GM19455 (cell line): Measurements from ENCODE around the gene PRM3.
A peak's percentile ranks its signal among the peaks of the same experiment; 100 is the strongest.
"Not testable (repeated sequence)": the region's sequence is repeated elsewhere in the genome, so short reads cannot be mapped to it uniquely, and the experiment has no call there.

Source experiments
- ATAC-seq: cut with Tn5 transposase; IDR thresholded peaks from one replicate; pipeline ENCODE4 v1.9.1; 2021; ENCODE audit not compliant: unreplicated experiment

Gene PRM3

DNA sequence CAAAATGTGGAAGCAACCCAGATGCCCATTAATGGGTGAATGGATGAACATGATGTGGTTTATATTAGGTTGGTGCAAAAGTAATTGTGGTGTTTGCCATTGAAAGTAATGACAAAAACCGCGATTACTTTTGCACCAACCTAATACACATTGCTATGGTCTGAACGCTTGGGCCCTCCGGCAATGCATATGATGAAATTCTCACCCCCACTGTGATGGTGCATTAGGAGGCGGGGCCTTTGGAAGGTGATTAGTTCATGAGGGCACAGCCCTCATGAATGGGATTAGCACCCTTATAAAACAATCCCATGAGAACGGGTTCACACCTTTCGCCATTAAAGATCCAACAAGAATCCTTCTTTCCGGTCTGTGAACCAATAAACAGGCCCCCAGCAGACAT lies 33.0 kb upstream of the PRM3 start:
- no peak for ATAC-seq

DNA sequence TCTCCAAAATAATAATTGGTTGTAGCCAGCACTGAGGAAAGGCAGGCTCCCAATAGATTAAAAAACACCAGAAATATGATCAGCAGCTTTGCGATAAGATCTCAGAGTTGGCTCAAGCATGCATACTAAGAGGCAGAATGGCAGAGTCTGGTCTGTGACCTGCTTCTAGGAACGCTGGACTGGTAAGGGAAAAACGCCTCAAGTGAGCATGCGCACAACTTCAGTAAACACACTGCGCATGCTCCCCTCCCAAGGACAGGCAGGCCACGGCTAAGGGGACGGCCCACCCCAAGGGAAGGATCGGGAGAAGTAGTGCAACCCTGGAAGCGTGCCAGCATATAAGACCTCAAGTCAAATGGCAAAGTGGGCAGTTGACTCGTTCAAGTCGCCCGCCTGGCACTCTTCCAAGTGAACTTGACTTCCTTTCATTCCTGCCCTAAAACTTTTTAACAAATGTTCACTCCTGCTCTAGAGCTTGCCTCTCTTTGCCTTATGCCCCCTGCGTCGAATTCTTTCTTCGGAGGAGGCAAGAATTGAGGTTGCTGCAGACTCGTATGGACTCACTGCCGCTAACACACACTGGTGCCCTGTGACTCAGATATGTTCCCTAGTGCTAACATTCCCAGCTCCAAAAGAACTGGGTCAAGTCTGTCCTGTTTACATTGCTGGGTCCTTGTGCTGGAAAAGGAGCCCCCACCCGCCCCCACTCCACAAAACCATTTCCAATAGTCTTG lies 30.1 kb upstream of the PRM3 start:
- ATAC-seq = no peak

GRCh38 chr16:11302977-11303376 lies 29.5 kb upstream of the PRM3 start:
- no peak for ATAC-seq

- ATAC-seq = no peak
Measured at GRCh38 chr16:11301645-11302501, 28.4 kb upstream of the PRM3 start.

DNA sequence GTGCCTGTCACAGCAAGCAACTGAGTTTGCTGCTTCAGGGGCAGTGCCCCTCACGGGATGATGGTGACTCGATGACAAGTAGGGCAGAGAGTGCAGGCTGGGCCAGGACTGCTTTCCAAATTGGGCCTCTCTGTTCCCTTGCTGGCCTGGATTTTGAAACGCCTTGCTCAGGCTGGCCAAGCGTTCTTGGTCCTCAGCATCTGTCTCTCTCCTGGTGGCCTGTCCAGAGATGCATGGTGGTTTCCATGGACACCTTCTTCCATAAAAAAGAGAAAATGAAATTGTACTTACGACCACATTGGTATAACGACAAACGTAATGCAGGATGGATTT lies 27.1 kb upstream of the PRM3 start:
- no peak for ATAC-seq

GRCh38 chr16:11299865-11300559 lies 26.6 kb upstream of the PRM3 start:
- no peak for ATAC-seq

- not testable (repeated sequence) for ATAC-seq
Measured at GRCh38 chr16:11298950-11299547, 25.6 kb upstream of the PRM3 start.

GRCh38 chr16:11298143-11298900 lies 24.9 kb upstream of the PRM3 start:
- ATAC-seq = no peak

DNA sequence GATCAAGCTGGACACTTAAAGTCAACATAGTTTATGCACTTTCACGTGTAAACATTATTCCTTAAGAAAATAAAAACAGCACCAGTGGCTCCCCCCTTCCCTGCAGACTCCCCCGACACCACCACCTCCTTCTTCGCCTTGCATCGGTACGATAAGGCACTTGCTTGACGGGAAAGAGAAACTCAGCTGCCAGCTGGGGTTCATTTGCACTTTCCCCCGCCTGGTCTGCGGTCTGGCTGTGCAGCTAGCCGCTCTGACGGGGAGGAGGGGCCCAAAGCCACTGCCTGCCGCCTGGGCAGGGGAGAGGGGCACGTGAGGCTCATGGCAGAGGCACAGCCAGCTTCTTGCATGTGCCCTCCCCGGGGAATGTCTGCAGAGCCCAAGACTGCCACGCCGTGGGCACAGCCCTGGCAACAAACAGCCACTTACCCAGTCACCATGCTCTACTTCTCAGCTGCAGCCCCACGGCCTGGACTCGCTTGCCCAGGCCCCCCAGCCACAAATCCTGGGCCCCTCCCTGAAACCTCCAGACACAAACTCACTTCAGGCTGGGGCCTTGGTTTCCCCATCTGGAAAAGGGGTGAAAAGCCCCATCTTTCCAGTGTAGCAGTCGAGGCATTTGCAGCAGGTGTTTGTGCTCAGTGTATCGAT lies 24.2 kb upstream of the PRM3 start:
- peak; percentile 76 for ATAC-seq

DNA sequence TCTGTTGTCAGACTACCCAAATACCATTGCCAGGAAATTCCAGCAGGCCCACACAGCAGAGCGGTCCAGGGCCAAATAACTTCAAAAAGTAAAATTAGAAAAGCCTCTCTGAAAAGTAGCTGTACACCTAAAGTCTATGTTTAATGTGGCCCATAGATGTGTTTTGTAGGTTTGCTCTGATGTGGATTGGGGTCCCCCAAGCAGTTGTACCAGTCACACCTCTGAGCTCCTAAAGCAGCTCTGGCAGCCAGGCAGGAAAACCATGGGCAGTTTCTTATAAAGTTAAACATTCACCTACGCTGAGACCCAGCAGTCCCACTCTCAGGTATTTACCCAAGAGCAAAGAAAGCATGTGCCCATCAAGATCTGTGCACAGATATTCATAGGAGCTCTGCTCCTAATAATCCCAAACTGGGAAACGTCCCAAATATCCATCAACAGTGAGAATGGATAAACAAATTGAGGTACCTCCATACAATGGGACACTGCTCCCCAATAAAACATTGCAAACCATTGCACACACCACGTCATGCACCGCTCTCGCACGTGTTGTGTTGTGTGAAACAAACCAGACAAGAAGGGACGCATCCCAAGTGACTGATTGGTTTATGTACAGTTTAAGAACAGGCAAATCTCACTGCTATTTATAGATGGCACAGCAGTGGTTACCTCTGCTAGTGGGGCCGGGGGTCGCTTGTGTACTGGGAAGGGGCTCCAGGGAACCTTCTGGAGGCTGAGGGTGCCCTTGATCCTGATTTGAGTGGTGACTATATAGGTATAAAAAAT lies 23.5 kb upstream of the PRM3 start:
- peak; percentile 25 for ATAC-seq

- no peak for ATAC-seq
Measured at GRCh38 chr16:11296351-11296705, 22.9 kb upstream of the PRM3 start.

- ATAC-seq = no peak
Measured at GRCh38 chr16:11295672-11296071, 22.2 kb upstream of the PRM3 start.

- ATAC-seq = no peak
Measured at GRCh38 chr16:11292076-11292748, 18.8 kb upstream of the PRM3 start.

- no peak for ATAC-seq
Measured at GRCh38 chr16:11291091-11291703, 17.8 kb upstream of the PRM3 start.

- ATAC-seq = no peak
Measured at GRCh38 chr16:11290102-11290893, 16.9 kb upstream of the PRM3 start.

DNA sequence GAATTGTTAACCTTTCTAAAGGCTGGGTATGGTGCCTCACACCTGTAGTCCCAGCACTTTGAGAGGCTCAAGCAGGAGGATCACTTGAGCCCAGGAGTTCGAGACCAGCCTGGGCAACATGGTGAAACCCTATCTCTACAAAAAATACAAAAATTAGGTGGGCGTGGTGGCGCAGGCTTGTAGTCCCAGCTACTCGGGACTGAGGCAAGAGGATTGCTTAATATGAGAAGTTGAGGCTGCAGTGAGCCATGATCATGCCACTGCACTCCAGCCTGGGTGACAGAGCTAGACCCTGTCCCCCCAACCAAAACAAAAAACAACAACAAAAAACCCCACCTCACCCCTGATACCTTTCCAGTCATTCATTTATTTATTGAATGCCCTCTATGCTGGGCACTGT lies 16.3 kb upstream of the PRM3 start:
- not testable (repeated sequence) for ATAC-seq

DNA sequence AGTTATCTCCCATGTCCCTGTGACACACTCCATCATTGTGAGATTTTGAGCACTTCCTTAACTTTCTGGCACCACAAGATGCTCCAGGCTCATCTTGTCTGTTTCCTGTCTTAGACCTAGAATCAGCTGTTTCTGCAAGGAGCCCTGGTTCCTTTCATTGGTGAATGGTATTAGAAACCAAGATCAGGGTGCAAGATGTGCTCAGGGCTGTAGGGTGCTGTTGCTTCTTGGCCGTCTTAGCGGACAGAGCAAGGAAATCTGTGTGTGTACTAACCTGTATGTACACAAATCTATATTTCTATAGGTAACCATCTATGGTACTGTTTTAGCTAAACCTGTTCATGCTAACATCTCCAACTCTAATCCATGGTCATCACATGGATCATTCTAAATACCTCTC lies 15.8 kb upstream of the PRM3 start:
- no peak for ATAC-seq

DNA sequence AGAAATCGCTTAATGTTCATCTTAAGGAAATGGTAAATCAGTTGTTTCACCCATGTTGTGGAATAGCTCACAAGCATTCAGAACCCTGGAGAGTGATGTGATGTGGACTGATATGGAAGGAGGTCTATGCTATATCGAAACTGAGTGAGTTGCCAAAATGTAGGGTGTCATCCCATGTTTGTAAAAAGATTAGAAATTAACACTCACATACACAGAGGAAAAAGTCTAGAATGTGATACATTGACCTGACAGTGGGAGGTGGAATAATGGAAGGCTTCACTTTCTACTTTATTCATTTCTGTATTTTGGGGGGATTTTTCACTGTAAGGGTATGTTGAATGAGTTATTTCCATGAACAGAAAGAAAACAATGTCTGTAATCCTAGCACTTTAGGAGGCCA lies 12.4 kb upstream of the PRM3 start:
- no peak for ATAC-seq
